ENCODE results near the gene CD8B2.
"Not testable (repeated sequence)": the region's sequence is repeated elsewhere in the genome, so short reads cannot be mapped to it uniquely, and the experiment has no call there.

DNA sequence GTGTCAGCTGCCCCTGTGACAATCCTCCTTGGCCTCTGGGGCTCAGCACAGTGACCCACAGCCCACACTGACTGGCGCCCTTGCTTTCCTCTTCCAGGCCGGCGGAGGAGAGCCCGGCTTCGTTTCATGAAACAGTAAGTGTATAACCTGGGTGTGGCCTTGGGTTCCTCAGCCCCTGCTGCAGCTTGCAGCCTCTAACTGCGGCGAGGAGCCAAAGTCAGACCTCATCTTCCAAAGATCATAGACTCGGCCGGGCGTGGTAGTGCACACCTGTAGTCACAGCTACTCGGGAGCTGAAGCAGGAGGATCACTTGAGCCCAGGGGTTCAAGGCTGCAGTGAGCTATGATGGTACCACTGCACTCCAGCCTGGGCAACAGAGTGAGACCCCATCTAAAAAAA, 17.0 kb downstream of the CD8B2 start:
- TF ChIP-seq ZNF274 (IDR thresholded peaks at IDR 0.05; ENCODE audit: low read depth, low read length); SUZ12 (IDR thresholded peaks at IDR 0.05; ENCODE audit: extremely low read depth, insufficient read depth, insufficient read length): not testable (repeated sequence)
